GM10266 (cell line): Measurements from ENCODE around the gene MIPOL1.

Experiments
- DNase-seq: peaks from one replicate; pipeline ENCODE4 v3.0.0; 2012; ENCODE audit errors: extremely low spot score
- CTCF ChIP-seq: IDR thresholded peaks from 2 replicates; pipeline ENCODE4 v1.5.1; 2012; ENCODE audit warnings: mild to moderate bottlenecking, low read depth; ENCODE audit not compliant: control insufficient read depth, insufficient read depth; ENCODE audit errors: missing control alignments

The MIPOL1 gene

GRCh38 chr14:37563189-37563588 lies 365.5 kb downstream of the MIPOL1 start:
- DNase-seq, result no peak
- TF ChIP-seq CTCF, result no peak

GRCh38 chr14:37565550-37565949 lies 367.8 kb downstream of the MIPOL1 start:
- DNase-seq, result no peak
- no peak for TF ChIP-seq CTCF

GRCh38 chr14:37566811-37567371 lies 369.2 kb downstream of the MIPOL1 start:
- no peak for TF ChIP-seq CTCF
- no peak for DNase-seq

- TF ChIP-seq CTCF, result no peak
- DNase-seq, result no peak
These were observed 372.0 kb downstream of the MIPOL1 start for GRCh38 chr14:37569729-37570128.

GRCh38 chr14:37571391-37571790 lies 373.7 kb downstream of the MIPOL1 start:
- DNase-seq, result no peak
- no peak for TF ChIP-seq CTCF

- TF ChIP-seq CTCF, result no peak
- no peak for DNase-seq
These were observed 375.6 kb downstream of the MIPOL1 start for GRCh38 chr14:37573356-37573755.

- no peak for TF ChIP-seq CTCF
- DNase-seq, result no peak
These were observed 381.5 kb downstream of the MIPOL1 start for GRCh38 chr14:37579274-37579673.
